Type B pancreatic cell (in vitro differentiated cells): ENCODE measurements around the gene CNPY4. TPM values are rescaled to one million over a fixed set of nuclear protein-coding genes. Genes with fewer than 3 reads are reported as not detected.

Source experiments
- DNase-seq: peaks from one replicate; pipeline ENCODE4 v3.0.0; 2021; ENCODE audit warnings: mixed read lengths; ENCODE audit not compliant: unreplicated experiment; ENCODE audit errors: extremely low spot score
- H3K27ac Mint-ChIP-seq: 2 replicates; pipeline ENCODE4 v1.8.0; 2021; ENCODE audit warnings: mild to moderate bottlenecking, mixed read lengths
- H3K27me3 Mint-ChIP-seq: 2 replicates; pipeline ENCODE4 v1.8.0; 2021; ENCODE audit warnings: mixed read lengths
- H3K36me3 Mint-ChIP-seq: 2 replicates; pipeline ENCODE4 v1.8.0; 2021; ENCODE audit warnings: mixed read lengths
- H3K4me1 Mint-ChIP-seq: one replicate; pipeline ENCODE4 v1.8.0; 2021; ENCODE audit warnings: mixed read lengths; ENCODE audit not compliant: unreplicated experiment
- H3K4me3 Mint-ChIP-seq: 2 replicates; pipeline ENCODE4 v1.8.0; 2021; ENCODE audit warnings: mild to moderate bottlenecking, mixed read lengths
- H3K9me3 Mint-ChIP-seq: 2 replicates; pipeline ENCODE4 v1.8.0; 2021; ENCODE audit warnings: mixed read lengths
- total RNA-seq: library from RNA; stranded (reverse); gene quantifications from 2 replicates; pipeline ENCODE4 v1.2.1, GENCODE V29; 2021; ENCODE audit warnings: low replicate concordance
- TF ChIP-seq, protein P1 (sequence below): fragments of 200-600 bp; sonication (generic); conservative IDR thresholded peaks from 2 replicates; pipeline ENCODE4 v1.5.0; 2021; ENCODE audit warnings: antibody characterized with exemption, mild to moderate bottlenecking

CNPY4 gene
- total RNA-seq, 1 donor from 2014 or later: 36.0 TPM

- no peaks in the 10 kb centered on the region for H3K36me3 Mint-ChIP-seq
- no peaks in the 10 kb centered on the region for H3K9me3 Mint-ChIP-seq
- H3K4me3 Mint-ChIP-seq: peak within 1 kb of the TSS; percentile 91
- peak within 1 kb of the TSS; percentile 83 for H3K27ac Mint-ChIP-seq
- H3K4me1 Mint-ChIP-seq: peaks cover 15% of the 10 kb centered on the region
- TF ChIP-seq, protein P1, sequence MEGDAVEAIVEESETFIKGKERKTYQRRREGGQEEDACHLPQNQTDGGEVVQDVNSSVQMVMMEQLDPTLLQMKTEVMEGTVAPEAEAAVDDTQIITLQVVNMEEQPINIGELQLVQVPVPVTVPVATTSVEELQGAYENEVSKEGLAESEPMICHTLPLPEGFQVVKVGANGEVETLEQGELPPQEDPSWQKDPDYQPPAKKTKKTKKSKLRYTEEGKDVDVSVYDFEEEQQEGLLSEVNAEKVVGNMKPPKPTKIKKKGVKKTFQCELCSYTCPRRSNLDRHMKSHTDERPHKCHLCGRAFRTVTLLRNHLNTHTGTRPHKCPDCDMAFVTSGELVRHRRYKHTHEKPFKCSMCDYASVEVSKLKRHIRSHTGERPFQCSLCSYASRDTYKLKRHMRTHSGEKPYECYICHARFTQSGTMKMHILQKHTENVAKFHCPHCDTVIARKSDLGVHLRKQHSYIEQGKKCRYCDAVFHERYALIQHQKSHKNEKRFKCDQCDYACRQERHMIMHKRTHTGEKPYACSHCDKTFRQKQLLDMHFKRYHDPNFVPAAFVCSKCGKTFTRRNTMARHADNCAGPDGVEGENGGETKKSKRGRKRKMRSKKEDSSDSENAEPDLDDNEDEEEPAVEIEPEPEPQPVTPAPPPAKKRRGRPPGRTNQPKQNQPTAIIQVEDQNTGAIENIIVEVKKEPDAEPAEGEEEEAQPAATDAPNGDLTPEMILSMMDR: no peak
- peak; percentile 92 for DNase-seq
- H3K27me3 Mint-ChIP-seq: no peaks in the 10 kb centered on the region
Observed at GRCh38 chr7:100158229-100159098, 39.0 kb downstream of the CNPY4 start, which contains the start of gene TRAPPC14. Gene TRAPPC14 (minus strand): TSS chr7:100158723. CDS start chr7:100158499, 224 bp downstream.

DNA sequence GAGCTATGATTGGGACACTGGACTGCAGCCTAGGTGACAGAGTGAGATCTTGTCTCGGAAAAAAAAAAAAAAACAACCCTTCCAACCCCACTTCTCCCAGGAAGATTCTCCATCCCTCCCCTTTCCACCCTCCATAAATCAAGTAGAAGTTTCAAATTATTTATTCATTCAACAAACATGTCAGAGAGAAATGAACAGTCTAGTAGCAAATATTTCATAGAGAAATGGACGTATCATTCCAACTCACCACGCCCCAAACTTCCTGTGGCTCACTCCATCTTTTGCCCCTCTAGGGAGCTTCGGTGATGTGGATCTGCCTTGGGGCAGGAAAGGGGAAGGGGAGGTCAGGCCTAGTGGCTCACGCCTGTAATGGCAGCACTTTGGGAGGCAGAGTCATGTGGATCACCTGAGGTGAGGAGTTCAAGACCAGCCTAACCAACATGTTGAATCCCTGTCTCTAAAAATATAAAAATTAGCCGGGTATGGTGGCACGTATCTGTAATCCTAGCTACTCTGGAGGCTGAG is 39.7 kb downstream of the CNPY4 start:
- DNase-seq: no peak
- Mint-ChIP-seq H3K36me3 (no peaks in the 10 kb centered on the region), H3K4me3 (peak overlapping the region; percentile 84), H3K27ac (peak overlapping the region; percentile 80), H3K4me1 (peaks cover 17% of the 10 kb centered on the region), H3K27me3 (no peaks in the 10 kb centered on the region), H3K9me3 (no peaks in the 10 kb centered on the region)
- TF ChIP-seq, protein P1: no peak

DNA sequence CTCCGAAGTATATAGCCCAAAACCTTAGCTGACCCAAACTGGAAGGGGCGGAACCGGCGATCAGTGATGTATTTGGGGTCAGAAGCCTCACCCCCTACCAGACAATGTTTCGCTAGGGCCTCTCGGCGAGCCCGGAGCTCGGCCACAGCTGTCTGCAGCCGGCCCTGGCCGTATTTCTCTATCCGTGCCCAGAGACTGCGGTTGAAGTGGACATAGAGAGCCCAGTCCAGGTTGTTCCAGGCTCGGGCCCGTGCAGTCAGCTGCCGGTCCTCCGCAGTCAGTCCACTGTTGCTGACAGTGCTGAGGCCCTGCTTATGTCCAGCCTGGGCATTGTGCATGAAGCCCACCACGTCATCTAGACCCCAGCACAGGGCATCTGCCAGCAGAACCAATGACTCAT is 40.6 kb downstream of the CNPY4 start:
- Mint-ChIP-seq H3K9me3 (no peaks in the 10 kb centered on the region), H3K36me3 (no peaks in the 10 kb centered on the region), H3K4me3 (peak overlapping the region; percentile 55), H3K27ac (no peak overlapping the region), H3K27me3 (no peaks in the 10 kb centered on the region), H3K4me1 (peaks cover 17% of the 10 kb centered on the region)
- DNase-seq: no peak
- TF ChIP-seq, protein P1: no peak

- Mint-ChIP-seq H3K9me3 (no peaks in the 10 kb centered on the region), H3K27me3 (peaks cover 15% of the 10 kb centered on the region), H3K36me3 (no peaks in the 10 kb centered on the region), H3K4me3 (peak overlapping the region; percentile 75), H3K27ac (peak overlapping the region; percentile 89), H3K4me1 (peaks cover 29% of the 10 kb centered on the region)
- no peak for DNase-seq
- TF ChIP-seq, protein P1: no peak
Observed at GRCh38 chr7:100163006-100163531, 43.6 kb downstream of the CNPY4 start.

DNA sequence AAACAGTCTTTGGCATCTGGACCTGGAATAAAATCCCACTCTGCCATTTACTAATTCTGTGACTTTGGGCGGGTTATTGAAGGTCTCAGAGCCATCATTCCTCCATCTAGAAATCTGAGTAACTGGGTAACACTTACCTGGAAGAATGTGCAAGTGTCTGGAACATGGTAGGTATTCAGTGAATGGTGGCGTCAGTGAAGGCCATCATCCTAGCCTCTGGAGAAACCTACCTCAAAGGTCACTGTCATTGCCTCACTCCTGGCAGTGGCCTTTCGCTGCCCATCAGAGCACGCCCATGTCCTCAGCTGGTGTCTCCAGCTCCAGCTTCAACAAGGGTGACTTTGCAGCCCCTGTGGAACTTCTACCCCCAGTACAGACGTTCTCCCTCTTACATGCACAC is 44.4 kb downstream of the CNPY4 start:
- TF ChIP-seq, protein P1: no peak
- no peak for DNase-seq
- Mint-ChIP-seq H3K4me1 (peaks cover 35% of the 10 kb centered on the region), H3K4me3 (no peak overlapping the region), H3K36me3 (no peaks in the 10 kb centered on the region), H3K9me3 (no peaks in the 10 kb centered on the region), H3K27me3 (peaks cover 19% of the 10 kb centered on the region), H3K27ac (peak overlapping the region; percentile 89)
